H1 (cell line): Measurements from ENCODE around the gene MRRF. TPM values are rescaled to one million over a fixed set of nuclear protein-coding genes. Genes with fewer than 3 reads are reported as not detected.
"Not testable (repeated sequence)": the region's sequence is repeated elsewhere in the genome, so short reads cannot be mapped to it uniquely, and the experiment has no call there.

Source experiments
- CTCF ChIA-PET: fragments of 300-600 bp; sonication (Branson Sonifier 250); formaldehyde crosslinking; loops from one replicate; lab custom pipeline; 2021; ENCODE audit not compliant: partially characterized antibody; lab: Charles Lee
- POLR2A ChIA-PET: fragments of 300-600 bp; sonication (Branson Sonifier 250); formaldehyde crosslinking; loops from one replicate; lab custom pipeline; 2021; ENCODE audit warnings: inconsistent platforms; ENCODE audit not compliant: partially characterized antibody; lab: Charles Lee
- DNase-seq, 2 experiments: peaks; one replicate each; pipeline versions ENCODE4 v3.0.0 to v3.0.0-alpha.2; 2010 to 2022; ENCODE audit warnings: low spot score in 2 of 2, low read depth in 1 of 2, mixed read lengths in 1 of 2
- FAIRE-seq: peaks from 2 replicates; lab custom pipeline; 2011; peaks lifted over from hg19 to GRCh38; lab: Jason Lieb, UNC
- H2AFZ ChIP-seq: 2 replicates; pipeline ENCODE4 v1.8.1; 2012; ENCODE audit warnings: low read length, inconsistent platforms
- H2AK5ac ChIP-seq: 2 replicates; pipeline ENCODE4 v1.6.1; 2013; ENCODE audit warnings: low read depth, low read length
- H2BK120ac ChIP-seq: replicated peaks from 2 replicates; pipeline ENCODE3; 2013; ENCODE audit warnings: low read depth, low read length, inconsistent platforms
- H2BK12ac ChIP-seq: 2 replicates; pipeline ENCODE4 v1.6.1; 2013; ENCODE audit warnings: low read depth, low read length
- H2BK15ac ChIP-seq: 2 replicates; pipeline ENCODE4 v1.6.1; 2013; ENCODE audit warnings: low read length
- H2BK20ac ChIP-seq: 2 replicates; pipeline ENCODE4 v1.6.1; 2013; ENCODE audit warnings: low read length
- H2BK5ac ChIP-seq: 2 replicates; pipeline ENCODE4 v1.6.1; 2013; ENCODE audit warnings: low read depth, low read length
- H3K14ac ChIP-seq: 2 replicates; pipeline ENCODE4 v1.6.1; 2013; ENCODE audit warnings: inconsistent platforms; ENCODE audit not compliant: insufficient read length
- H3K18ac ChIP-seq: 2 replicates; pipeline ENCODE4 v1.6.1; 2013; ENCODE audit warnings: low read length; ENCODE audit errors: extremely low read depth
- H3K23ac ChIP-seq: 2 replicates; pipeline ENCODE4 v1.6.1; 2013; ENCODE audit warnings: inconsistent platforms; ENCODE audit not compliant: insufficient read length
- H3K23me2 ChIP-seq: 2 replicates; pipeline ENCODE4 v1.6.1; 2013; ENCODE audit warnings: low read depth, low read length
- H3K27ac ChIP-seq: 2 replicates; pipeline ENCODE4 v1.6.1; 2011; ENCODE audit warnings: low read depth, low read length, inconsistent platforms
- H3K27me3 ChIP-seq, 4 experiments: replicated peaks in 1 of 4; 1 replicate in 1 of 4; 2 replicates in 3 of 4; pipeline versions ENCODE4 v1.6.1 to v1.8.1; 2011 to 2013; ENCODE audit warnings: low read length in 3 of 4, mild to moderate bottlenecking in 3 of 4, inconsistent platforms in 2 of 4, mixed read lengths in 2 of 4, moderate library complexity in 1 of 4; ENCODE audit not compliant: control insufficient read depth in 3 of 4, insufficient read depth in 3 of 4; ENCODE audit errors: extremely low read depth in 1 of 4
- H3K36me3 ChIP-seq, 4 experiments: 2 replicates each; pipeline versions ENCODE4 v1.6.1 to v1.8.1; 2011 to 2013; ENCODE audit warnings: mild to moderate bottlenecking in 4 of 4, low read length in 3 of 4, moderate library complexity in 2 of 4, control low read depth in 1 of 4, inconsistent platforms in 1 of 4; ENCODE audit not compliant: insufficient read depth in 4 of 4, control insufficient read depth in 2 of 4
- H3K4ac ChIP-seq: replicated peaks from 2 replicates; pipeline ENCODE3; 2013; ENCODE audit warnings: low read length, low read depth, mixed read lengths, inconsistent platforms; ENCODE audit not compliant: insufficient read length
- H3K4me1 ChIP-seq, 4 experiments: replicated peaks in 1 of 4; 1 replicate in 1 of 4; 2 replicates in 3 of 4; pipeline versions ENCODE4 v1.6.1 to v1.8.1; 2011 to 2013; ENCODE audit warnings: low read length in 3 of 4, inconsistent platforms in 2 of 4, mixed read lengths in 1 of 4; ENCODE audit not compliant: insufficient read depth in 4 of 4, control insufficient read depth in 3 of 4
- H3K4me2 ChIP-seq, 2 experiments: 2 replicates each; pipeline versions ENCODE4 v1.6.1 to v1.8.1; 2011 to 2013; ENCODE audit warnings: low read depth in 2 of 2, low read length in 2 of 2, control low read depth in 1 of 2, inconsistent platforms in 1 of 2, mild to moderate bottlenecking in 1 of 2; ENCODE audit not compliant: insufficient read depth in 1 of 2
- H3K4me3 ChIP-seq, 4 experiments: fragments of 200-600, 300-600 bp in 1 of 4; sonication (generic), shearing (Covaris generic), sonication (Bioruptor Twin) in 1 of 4; 2 replicates each; pipeline versions ENCODE4 v1.5.1 to v1.8.1; 2011 to 2016; ENCODE audit warnings: low read length in 4 of 4, low read depth in 3 of 4, control low read depth in 2 of 4, inconsistent platforms in 2 of 4, mild to moderate bottlenecking in 2 of 4, mixed read lengths in 1 of 4, moderate library complexity in 1 of 4; ENCODE audit not compliant: insufficient read depth in 2 of 4; ENCODE audit errors: extremely low read depth in 1 of 4
- H3K56ac ChIP-seq: replicated peaks from 2 replicates; pipeline ENCODE3; 2013; ENCODE audit warnings: low read depth, mild to moderate bottlenecking, mixed read lengths, low read length, inconsistent platforms; ENCODE audit not compliant: insufficient read length
- H3K79me1 ChIP-seq: 2 replicates; pipeline ENCODE4 v1.6.1; 2013; ENCODE audit warnings: low read depth, low read length, control low read depth
- H3K79me2 ChIP-seq, 2 experiments: 2 replicates each; pipeline versions ENCODE4 v1.6.1 to v1.8.1; 2012 to 2013; ENCODE audit warnings: low read length in 2 of 2, mild to moderate bottlenecking in 2 of 2, inconsistent platforms in 1 of 2; ENCODE audit not compliant: insufficient read depth in 2 of 2, control insufficient read depth in 1 of 2
- H3K9ac ChIP-seq, 4 experiments: replicated peaks in 1 of 4; 1 replicate in 1 of 4; 2 replicates in 3 of 4; pipeline versions ENCODE4 v1.6.1 to v1.8.1; 2011 to 2013; ENCODE audit warnings: low read depth in 3 of 4, low read length in 3 of 4, control low read depth in 2 of 4, mild to moderate bottlenecking in 2 of 4, moderate library complexity in 2 of 4, inconsistent platforms in 1 of 4; ENCODE audit errors: extremely low read depth in 1 of 4
- H3K9me3 ChIP-seq, 2 experiments: 2 replicates each; pipeline versions ENCODE4 v1.6.1 to v1.8.1; 2012 to 2013; ENCODE audit warnings: mild to moderate bottlenecking in 2 of 2, moderate library complexity in 2 of 2, control low read depth in 1 of 2, inconsistent platforms in 1 of 2, low read depth in 1 of 2, low read length in 1 of 2, mixed read lengths in 1 of 2; ENCODE audit not compliant: insufficient read depth in 2 of 2
- H4K20me1 ChIP-seq, 2 experiments: replicated peaks in 1 of 2; 2 replicates each; pipeline versions ENCODE3 to v1.8.1; 2011 to 2013; ENCODE audit warnings: inconsistent platforms in 2 of 2, low read length in 2 of 2, mild to moderate bottlenecking in 1 of 2; ENCODE audit not compliant: insufficient read depth in 2 of 2, control insufficient read depth in 1 of 2
- H4K5ac ChIP-seq: 2 replicates; pipeline ENCODE4 v1.6.1; 2013; ENCODE audit warnings: low read length, low read depth, mixed read lengths, inconsistent platforms; ENCODE audit not compliant: insufficient read length
- H4K8ac ChIP-seq: 2 replicates; pipeline ENCODE4 v1.8.0; 2013; ENCODE audit warnings: mild to moderate bottlenecking, moderate library complexity, low read length, inconsistent platforms; ENCODE audit not compliant: insufficient read depth; ENCODE audit errors: extremely low read depth
- H4K91ac ChIP-seq: replicated peaks from 2 replicates; pipeline ENCODE3; 2013; ENCODE audit warnings: low read length, mixed read lengths, inconsistent platforms; ENCODE audit not compliant: insufficient read length
- WGBS, 2 experiments: shearing (Covaris generic) in 1 of 2; methylation state at CpG; one replicate each; pipeline versions ENCODE4 v1.1.6 to v1.1.7; 2013 to 2015; ENCODE audit warnings: low lambda C conversion rate in 2 of 2, mixed read lengths in 2 of 2, inconsistent platforms in 1 of 2, low coverage in 1 of 2, missing lambda C conversion rate in 1 of 2; ENCODE audit not compliant: insufficient replicate concordance in 2 of 2, insufficient coverage in 1 of 2, insufficient read length in 1 of 2; ENCODE audit errors: extremely low coverage in 1 of 2, missing lambda C conversion rate in 1 of 2; 5-methylcytosine and 5-hydroxymethylcytosine counted together
- polyA plus RNA-seq, 7 experiments: library from polyadenylated mRNA; depleted of rRNA in 3 of 7; stranded (reverse) in 5 of 7; unstranded in 2 of 7; fragments of >200 nt in 5 of 7; fragments of 200-250 nt in 2 of 7; gene quantifications; 1 replicate in 5 of 7; 2 replicates in 1 of 7; 4 replicates in 1 of 7; pipeline versions ENCODE4 v1.2.1 to v1.2.3, GENCODE V29; 2011 to 2013; ENCODE audit warnings: missing spikeins in 2 of 7, mixed read lengths in 2 of 7
- total RNA-seq: library from RNA; stranded (reverse); fragmentation: NEBNext Ultra II Directional; extraction: Animal tissue kit (Norgen Biotek cat#: 25700); gene quantifications from 2 replicates; pipeline ENCODE4 v1.2.1, GENCODE V29; 2021
- TF ChIP-seq, protein P1 (sequence below), 3 experiments: IDR thresholded peaks; 1 replicate in 2 of 3; 2 replicates in 1 of 3; pipeline versions ENCODE4 v1.5.1 to v1.6.1; 2011; ENCODE audit warnings: low read length in 3 of 3, mild to moderate bottlenecking in 3 of 3, inconsistent platforms in 2 of 3, low read depth in 1 of 3, moderate library complexity in 1 of 3; ENCODE audit not compliant: insufficient read depth in 1 of 3; ENCODE audit errors: control extremely low read depth in 1 of 3

The MRRF gene
- total and polyA plus RNA-seq, 2 of the 8 experiments (the other 6 are each of a cell fraction or from before 2014, with no cell fraction given), result 29.4 to 47.8 TPM

DNA sequence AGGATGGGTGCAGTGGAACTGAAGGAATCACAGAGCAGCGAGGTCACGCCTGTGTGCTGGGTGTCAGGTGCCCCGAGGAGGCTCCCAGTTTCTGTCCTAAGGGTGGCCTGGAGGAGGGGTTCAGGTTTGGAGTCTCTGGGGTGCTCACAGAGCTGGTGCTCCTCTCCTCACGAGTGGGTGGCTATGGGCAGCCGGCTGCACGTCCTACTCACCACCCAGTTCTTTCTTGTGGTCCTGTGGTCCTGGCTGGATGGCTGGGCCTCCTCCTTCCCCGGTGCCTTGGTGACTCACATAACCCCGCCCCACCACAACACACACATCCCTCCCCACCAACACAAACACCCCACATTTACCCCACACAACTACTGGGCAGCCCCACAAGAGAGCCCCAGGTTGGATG is 96.2 kb downstream of the MRRF start (continued):
- TF ChIP-seq, protein P1, sequence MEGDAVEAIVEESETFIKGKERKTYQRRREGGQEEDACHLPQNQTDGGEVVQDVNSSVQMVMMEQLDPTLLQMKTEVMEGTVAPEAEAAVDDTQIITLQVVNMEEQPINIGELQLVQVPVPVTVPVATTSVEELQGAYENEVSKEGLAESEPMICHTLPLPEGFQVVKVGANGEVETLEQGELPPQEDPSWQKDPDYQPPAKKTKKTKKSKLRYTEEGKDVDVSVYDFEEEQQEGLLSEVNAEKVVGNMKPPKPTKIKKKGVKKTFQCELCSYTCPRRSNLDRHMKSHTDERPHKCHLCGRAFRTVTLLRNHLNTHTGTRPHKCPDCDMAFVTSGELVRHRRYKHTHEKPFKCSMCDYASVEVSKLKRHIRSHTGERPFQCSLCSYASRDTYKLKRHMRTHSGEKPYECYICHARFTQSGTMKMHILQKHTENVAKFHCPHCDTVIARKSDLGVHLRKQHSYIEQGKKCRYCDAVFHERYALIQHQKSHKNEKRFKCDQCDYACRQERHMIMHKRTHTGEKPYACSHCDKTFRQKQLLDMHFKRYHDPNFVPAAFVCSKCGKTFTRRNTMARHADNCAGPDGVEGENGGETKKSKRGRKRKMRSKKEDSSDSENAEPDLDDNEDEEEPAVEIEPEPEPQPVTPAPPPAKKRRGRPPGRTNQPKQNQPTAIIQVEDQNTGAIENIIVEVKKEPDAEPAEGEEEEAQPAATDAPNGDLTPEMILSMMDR (IDR thresholded peaks at IDR 0.05; ENCODE audit: control extremely low read depth in 1 of 3, insufficient read depth in 1 of 3, low read depth in 1 of 3, low read length in 3 of 3), result no peak
- TF ChIP-seq, all 59 proteins: peak for 0

DNA sequence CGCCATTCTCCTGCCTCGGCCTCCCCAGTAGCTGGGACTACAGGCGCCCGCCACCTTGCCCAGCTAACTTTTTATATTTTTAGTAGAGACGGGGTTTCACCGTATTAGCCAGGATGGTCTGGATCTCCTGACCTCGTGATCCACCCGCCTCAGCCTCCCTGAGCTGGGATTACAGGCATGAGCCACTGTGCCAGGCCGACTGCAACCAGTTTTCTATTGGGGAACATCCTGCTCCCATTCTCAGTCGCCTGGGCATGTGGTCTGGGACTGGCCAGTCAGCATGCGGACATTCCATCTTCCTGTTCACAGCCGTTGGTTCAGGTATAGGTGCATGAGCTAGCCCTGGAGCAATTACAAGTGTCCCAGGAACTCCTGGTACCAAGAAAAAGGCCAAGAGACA is 98.4 kb downstream of the MRRF start:
- H4K8ac ChIP-seq, H3K56ac ChIP-seq, H2BK20ac ChIP-seq, H4K20me1 ChIP-seq, H2BK15ac ChIP-seq, H4K5ac ChIP-seq, H2BK12ac ChIP-seq, H3K4ac ChIP-seq, H3K4me3 ChIP-seq, H3K79me2 ChIP-seq, H3K23me2 ChIP-seq, H3K9me3 ChIP-seq, H3K23ac ChIP-seq, H3K14ac ChIP-seq, H4K91ac ChIP-seq, H3K4me2 ChIP-seq, POLR2A ChIA-PET, H2AFZ ChIP-seq, H2BK120ac ChIP-seq, H3K9ac ChIP-seq, H2AK5ac ChIP-seq, H3K4me1 ChIP-seq, DNase-seq, H3K18ac ChIP-seq, H3K27me3 ChIP-seq, H3K79me1 ChIP-seq, H3K36me3 ChIP-seq, H3K27ac ChIP-seq, FAIRE-seq, H2BK5ac ChIP-seq: not testable (repeated sequence)
- CTCF ChIA-PET, result interaction anchor here (0.9 to 3.0 kb wide), 12 partner anchors 8 to 449 kb away, joined by 3 to 14 read pairs (median 4); no protein-coding TSS in a partner anchor
- WGBS, 2 experiments, result 94% methylated on average over 10 of the region's 12 CpGs; no CpG with 5 or more reads in 1 of the 2 experiments
